GM19452 (cell line): ENCODE data around the gene AFP.

Experiments
- ATAC-seq: cut with Tn5 transposase; IDR thresholded peaks from one replicate; pipeline ENCODE4 v1.9.1; 2021; ENCODE audit not compliant: unreplicated experiment

Gene AFP

GRCh38 chr4:73436674-73437557, 895 bp downstream of the AFP start:
- ATAC-seq = no peak

GRCh38 chr4:73437558-73437956, 1.5 kb downstream of the AFP start:
- ATAC-seq = no peak

- ATAC-seq = no peak
Measured at GRCh38 chr4:73438048-73438447, 2.0 kb downstream of the AFP start.

- no peak for ATAC-seq
Measured at GRCh38 chr4:73438582-73439215, 2.7 kb downstream of the AFP start.

- ATAC-seq = no peak
Measured at GRCh38 chr4:73439445-73439844, 3.4 kb downstream of the AFP start.

- ATAC-seq = no peak
Measured at GRCh38 chr4:73439991-73440390, 4.0 kb downstream of the AFP start.

GRCh38 chr4:73440653-73441052, 4.6 kb downstream of the AFP start:
- no peak for ATAC-seq

GRCh38 chr4:73442275-73442674, 6.3 kb downstream of the AFP start:
- ATAC-seq = no peak

GRCh38 chr4:73443224-73443623, 7.2 kb downstream of the AFP start:
- no peak for ATAC-seq

- ATAC-seq = no peak
Measured at GRCh38 chr4:73445383-73446335, 9.6 kb downstream of the AFP start.

- ATAC-seq = peak; percentile 98
Measured at GRCh38 chr4:73446336-73446938, 10.4 kb downstream of the AFP start.

- ATAC-seq = no peak
Measured at GRCh38 chr4:73447671-73448070, 11.7 kb downstream of the AFP start.

GRCh38 chr4:73448448-73449203, 12.6 kb downstream of the AFP start:
- ATAC-seq = no peak

GRCh38 chr4:73450398-73451004, 14.5 kb downstream of the AFP start:
- ATAC-seq = no peak

GRCh38 chr4:73451404-73451803, 15.4 kb downstream of the AFP start:
- ATAC-seq = no peak

GRCh38 chr4:73451981-73452747, 16.1 kb downstream of the AFP start:
- ATAC-seq = no peak

GRCh38 chr4:73452953-73453700, 17.1 kb downstream of the AFP start:
- ATAC-seq = no peak

GRCh38 chr4:73453701-73454005, 17.6 kb downstream of the AFP start:
- no peak for ATAC-seq

- no peak for ATAC-seq
Measured at GRCh38 chr4:73454920-73455319, 18.9 kb downstream of the AFP start.
